ENCODE measurements around the gene TSPAN10. TPM values are rescaled to one million over a fixed set of nuclear protein-coding genes. Genes with fewer than 3 reads are reported as not detected.

Gene TSPAN10
- total and polyA plus RNA-seq, 2 of the 13 experiments (the other 11 are each of a cell fraction or from before 2014, with no cell fraction given), result 0.54 to 0.75 TPM

DNA sequence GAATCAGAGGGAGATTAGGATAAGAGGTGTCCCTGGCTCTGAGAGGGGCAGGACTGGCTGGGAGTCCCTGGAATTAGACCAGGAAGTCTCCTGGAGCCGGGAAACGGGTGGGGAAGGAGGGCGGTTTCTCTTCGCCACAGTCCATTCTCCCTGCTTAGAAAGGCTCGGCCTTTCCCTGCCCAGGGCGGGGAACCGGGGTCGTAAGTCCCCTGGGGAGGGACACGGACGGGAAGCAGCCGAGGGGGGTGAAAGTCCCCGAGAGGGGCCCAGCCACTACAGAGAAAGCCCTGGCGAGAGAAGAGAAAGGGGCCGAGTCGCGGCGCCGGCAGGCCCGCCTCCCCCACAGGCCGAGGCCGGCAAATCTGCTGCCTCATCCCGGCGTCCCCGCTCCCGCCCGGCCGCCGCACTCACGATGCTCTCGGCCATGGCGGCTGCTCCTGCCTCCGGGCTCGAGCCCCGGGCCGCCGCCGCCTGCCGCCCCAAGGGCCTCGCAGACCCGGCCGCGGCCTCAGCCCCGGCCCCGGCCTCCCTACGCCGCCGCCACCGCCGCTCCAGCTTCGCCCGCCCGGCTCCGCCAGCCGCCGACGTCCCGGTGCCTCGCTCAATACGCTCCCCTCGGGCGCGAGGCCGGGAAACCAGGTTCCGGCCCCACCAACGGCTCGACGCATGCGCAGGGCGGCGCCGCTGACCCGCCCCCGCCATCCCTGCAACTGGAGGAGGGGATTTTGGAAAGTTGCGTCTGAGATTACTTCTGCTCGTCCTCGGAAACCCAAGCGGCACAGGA is at the start of gene TSPAN10, which contains the start of gene NPLOC4 (continued):
- no peak for TF ChIP-seq NRL (CRISPR knock-in tag; IDR thresholded peaks at IDR 0.05; ENCODE audit: borderline replicate concordance)
- TF ChIP-seq STAT5B (CRISPR knock-in tag; IDR thresholded peaks at IDR 0.05), result 0 out of 2 replicates have a peak, but pooled peaks have one; percentile 83
- TF ChIP-seq LBX2 (CRISPR knock-in tag; IDR thresholded peaks at IDR 0.05; ENCODE audit: borderline replicate concordance), result 0 out of 2 replicates have a peak, but pooled peaks have one; percentile 69
- TF ChIP-seq ZNF574 (CRISPR knock-in tag; IDR thresholded peaks at IDR 0.05), result peak; percentile 96
- TF ChIP-seq TBP (CRISPR knock-in tag; IDR thresholded peaks at IDR 0.05), result peak; percentile 92; the same call in 1 of the 2 replicates
- TF ChIP-seq, protein P1, sequence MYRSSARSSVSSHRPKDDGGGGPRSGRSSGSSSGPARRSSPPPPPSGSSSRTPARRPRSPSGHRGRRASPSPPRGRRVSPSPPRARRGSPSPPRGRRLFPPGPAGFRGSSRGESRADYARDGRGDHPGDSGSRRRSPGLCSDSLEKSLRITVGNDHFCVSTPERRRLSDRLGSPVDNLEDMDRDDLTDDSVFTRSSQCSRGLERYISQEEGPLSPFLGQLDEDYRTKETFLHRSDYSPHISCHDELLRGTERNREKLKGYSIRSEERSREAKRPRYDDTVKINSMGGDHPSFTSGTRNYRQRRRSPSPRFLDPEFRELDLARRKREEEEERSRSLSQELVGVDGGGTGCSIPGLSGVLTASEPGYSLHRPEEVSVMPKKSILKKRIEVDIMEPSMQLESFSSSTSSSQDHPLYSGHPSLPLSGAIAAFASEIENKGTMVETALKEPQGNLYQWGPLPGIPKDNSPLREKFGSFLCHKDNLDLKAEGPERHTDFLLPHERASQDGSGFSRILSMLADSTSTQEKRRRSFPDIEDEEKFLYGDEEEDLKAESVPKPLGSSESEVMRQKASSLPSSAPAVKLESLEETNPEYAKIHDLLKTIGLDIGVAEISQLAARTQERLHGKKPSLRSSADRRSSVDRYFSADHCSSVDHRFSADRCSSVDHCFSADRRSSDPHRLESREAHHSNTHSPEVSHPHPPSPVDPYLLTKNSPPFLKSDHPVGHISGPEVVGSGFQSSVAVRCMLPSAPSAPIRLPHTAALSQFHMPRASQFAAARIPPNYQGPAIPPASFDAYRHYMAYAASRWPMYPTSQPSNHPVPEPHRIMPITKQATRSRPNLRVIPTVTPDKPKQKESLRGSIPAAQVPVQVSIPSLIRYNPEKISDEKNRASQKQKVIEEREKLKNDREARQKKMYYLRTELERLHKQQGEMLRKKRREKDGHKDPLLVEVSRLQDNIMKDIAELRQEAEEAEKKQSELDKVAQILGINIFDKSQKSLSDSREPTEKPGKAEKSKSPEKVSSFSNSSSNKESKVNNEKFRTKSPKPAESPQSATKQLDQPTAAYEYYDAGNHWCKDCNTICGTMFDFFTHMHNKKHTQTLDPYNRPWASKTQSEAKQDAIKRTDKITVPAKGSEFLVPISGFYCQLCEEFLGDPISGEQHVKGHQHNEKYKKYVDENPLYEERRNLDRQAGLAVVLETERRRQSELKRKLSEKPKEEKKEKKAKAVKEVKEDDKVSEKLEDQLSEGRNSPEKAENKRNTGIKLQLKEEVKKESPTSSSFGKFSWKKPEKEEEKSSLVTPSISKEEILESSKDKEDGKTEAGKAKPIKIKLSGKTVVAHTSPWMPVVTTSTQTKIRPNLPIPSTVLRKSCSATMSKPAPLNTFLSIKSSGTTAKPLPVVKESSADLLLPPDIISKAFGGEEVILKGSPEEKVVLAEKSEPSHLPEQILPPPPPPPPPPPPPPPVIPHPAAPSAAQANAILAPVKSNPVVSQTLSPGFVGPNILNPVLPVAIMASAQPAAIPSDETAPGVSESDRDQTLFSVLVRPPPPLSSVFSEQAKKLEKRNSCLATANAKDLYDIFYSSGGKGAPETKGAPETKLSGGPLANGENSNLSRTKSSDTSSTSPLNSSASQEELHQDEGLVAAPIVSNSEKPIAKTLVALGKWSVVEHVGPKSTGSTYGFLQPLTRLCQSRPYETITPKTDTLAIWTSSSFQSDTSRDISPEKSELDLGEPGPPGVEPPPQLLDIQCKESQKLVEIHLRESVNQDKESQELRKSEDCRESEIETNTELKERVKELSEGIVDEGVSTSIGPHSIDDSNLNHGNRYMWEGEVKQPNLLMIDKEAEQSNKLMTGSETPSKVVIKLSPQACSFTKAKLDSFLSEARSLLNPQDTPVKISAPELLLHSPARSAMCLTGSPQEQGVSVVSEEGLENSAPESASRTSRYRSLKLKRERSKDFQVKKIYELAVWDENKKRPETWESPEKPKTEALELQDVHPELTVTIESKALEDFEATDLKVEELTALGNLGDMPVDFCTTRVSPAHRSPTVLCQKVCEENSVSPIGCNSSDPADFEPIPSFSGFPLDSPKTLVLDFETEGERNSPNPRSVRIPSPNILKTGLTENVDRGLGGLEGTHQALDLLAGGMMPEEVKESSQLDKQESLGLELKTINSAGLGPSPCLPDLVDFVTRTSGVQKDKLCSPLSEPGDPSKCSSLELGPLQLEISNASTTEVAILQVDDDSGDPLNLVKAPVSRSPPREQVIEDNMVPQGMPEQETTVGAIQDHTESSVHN (CRISPR knock-in tag; IDR thresholded peaks at IDR 0.05), result no peak
- TF ChIP-seq ZSCAN21 (CRISPR knock-in tag; IDR thresholded peaks at IDR 0.05; ENCODE audit: borderline replicate concordance), result peak; percentile 83; the same call in 1 of the 2 replicates
- TF ChIP-seq RNF2 (conservative IDR thresholded peaks at IDR 0.05; ENCODE audit: low read depth), result peak; percentile 72; the same call in 1 of the 2 replicates
- peak; percentile 98 for TF ChIP-seq ZFY (CRISPR knock-in tag; IDR thresholded peaks at IDR 0.05)
- TF ChIP-seq ZBTB14 (CRISPR knock-in tag; IDR thresholded peaks at IDR 0.05), result peak; percentile 60; the same call in 1 of the 2 replicates
- peak; percentile 90 for TF ChIP-seq SIN3A (IDR thresholded peaks at IDR 0.05; ENCODE audit: borderline replicate concordance, low read depth, low read length)
- TF ChIP-seq NR2F1 (CRISPR knock-in tag; IDR thresholded peaks at IDR 0.05), result peak in 1 of 2 experiments; percentile 17; a peak in 2 of 4 replicates

Measured in HepG2 (cell line).